Activated CD4-positive, alpha-beta T cell treated with anti-CD3 and anti-CD28 coated beads, Interleukin-2, amount 50 U/mL, for 48 hours (primary cell): Measurements from ENCODE around the gene ETAA1.

Source experiments
- DNase-seq, 2 experiments: peaks; one replicate each; pipeline ENCODE4 v3.0.0-alpha.2; 2020

The ETAA1 gene

DNA sequence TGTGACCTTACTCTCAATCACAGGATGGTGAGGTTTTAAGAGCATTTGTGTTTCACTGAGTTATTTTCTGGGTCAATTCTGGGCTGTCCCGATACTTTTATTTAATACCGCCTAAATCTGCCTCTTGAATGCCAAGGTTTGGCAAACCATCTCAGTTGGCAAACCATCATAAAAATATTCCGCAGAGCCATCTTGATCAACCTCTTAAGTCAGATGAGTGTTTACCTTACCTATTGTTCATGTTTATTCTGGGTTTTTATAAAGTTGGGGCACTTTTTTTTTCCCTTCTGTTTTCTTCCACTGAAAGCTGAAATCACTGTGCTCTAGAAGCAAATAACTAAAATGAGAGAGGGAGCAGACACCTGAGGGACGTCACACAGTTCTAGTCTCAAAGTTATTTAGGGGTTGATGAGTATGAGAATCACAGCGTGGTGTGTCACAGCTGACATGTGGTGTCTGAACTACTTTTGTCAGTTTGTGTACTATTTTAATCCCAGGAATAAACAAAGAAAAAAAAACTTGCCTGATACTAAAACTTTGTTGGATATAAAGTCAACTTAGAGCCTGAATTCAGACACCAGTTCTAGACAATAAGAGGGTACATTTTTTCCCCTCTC is 48.6 kb downstream of the ETAA1 start:
- DNase-seq, result no peak

DNA sequence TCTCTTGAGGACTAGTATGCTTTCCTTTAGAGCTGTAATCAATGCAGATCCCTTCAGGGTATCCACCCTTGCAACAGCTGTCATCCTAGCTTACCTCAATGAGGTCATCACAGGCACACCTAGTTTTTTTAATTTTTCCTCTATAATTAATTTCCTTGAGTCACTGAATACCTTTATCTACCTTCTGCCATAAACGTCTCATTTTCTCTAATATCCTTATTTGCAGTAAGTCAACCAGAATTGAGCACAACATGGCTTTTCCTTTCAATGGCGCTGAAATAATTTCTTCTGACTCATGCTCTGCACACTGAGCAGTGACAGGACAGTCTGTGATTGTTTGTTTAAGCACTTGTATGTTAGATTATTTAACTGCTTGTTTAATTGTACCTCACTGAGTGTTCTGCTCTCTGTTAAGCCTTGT is 49.4 kb downstream of the ETAA1 start:
- DNase-seq, result no peak

DNA sequence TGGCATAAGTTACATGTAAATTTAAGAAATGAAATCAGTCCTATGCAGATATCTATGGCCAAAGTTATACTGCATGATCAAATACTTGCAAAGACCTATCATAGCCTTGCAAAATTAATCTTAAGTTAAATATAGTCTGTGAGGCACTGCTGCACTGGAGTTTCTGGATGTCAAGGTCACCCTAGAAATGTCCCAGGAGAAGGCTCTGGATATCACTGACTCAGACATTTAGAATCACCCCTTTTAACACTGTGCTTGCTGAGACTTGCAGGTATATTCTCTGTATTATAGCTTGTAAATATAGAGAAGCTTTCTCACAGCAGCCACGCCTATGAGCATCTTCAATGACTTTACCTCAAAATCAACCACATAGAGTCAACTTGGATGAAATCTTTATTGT is 51.5 kb downstream of the ETAA1 start:
- DNase-seq, result no peak

DNA sequence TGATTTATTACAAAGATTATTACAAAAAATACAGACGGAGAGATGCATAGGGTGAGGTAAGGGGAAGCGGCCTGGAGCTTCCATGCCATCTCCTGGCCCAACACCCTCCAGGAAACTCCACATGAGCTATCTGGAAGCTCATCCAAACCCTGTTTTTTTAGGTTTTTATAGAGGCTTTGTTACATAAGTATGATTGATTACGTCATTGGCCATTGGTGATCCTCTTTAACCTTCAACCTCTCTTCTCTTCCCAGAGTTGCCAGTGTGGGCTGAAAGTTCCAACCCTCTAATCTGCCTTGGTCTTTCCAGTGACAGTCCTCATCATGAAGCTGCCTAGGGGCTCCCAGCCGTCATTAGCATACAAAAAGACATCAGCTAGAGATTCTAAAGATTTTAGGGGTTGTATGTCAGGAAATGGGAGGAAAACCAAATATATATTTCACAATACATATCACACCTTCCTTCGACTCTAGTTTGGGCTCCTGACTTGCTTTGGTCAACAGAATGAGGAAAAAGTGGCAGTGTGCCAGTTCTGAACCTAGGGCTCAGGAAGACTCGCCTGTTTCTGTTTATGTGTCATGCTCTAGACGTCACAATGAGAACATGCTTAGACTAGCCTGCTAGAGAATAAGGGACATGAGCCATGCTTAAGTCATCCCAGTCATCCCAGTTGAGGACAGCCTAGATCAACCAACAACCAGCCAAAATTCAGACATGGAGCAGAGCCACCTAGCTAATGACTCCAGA is 54.1 kb downstream of the ETAA1 start:
- no peak for DNase-seq

DNA sequence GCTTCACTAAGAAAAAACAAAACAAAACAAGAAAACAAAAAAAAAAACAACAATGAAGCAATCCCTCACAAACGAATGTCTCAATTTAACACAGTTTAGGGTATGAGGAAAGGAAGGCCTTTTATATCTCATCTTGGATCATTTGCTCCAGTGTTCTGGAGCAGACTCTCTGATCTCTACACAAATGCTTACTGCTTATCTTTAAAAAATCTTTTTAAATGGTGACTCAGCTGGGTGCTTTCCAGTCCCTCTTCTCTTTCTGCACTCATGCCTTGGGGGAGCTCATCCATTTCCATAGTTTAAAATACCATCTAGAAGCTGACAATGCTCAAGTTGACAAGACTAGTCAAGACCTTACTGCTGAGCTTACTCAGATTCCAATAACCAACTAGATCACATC is 56.2 kb downstream of the ETAA1 start:
- no peak for DNase-seq

DNA sequence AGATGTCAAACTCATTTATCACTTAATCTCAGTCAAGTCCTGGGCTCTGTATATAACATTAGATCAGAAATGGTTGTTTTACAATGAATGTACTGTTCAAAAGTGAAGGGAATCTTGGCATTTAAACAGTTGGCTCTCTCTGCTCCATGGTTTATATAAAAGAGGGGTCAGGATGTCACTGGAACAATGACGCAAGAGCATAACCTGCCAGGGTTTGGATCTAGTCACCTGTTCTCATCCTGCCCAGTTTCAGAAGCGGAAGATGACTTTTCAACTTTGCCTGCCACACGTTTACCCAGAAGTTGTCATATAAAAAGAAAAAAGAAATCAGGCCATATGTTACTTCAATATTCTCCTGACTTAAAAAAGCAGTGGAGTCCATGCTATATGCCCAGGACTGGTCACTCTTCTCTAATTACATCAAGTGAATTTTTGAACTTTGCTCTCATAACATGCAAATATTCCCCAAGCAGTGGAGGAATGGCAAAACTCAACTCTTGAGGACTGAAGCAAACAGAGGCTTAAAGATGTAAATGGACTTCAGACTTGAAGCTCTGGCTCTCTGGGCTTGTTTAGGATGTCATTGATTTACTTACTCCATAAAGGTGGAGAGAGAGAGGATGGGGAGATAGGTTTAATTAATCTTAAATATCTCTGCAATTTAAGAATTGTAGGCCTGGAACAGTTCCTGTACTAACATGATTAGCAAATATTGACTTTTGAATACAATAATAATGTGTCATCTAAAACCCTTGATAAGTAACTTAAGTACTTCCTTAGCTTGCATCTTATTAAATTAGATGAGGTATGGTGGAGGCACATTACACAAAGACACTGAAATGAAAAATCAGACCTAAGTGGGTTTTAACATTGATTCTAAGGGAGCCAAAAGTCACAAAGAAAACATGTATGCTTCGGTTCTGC is 58.3 kb downstream of the ETAA1 start:
- DNase-seq, result no peak

DNA sequence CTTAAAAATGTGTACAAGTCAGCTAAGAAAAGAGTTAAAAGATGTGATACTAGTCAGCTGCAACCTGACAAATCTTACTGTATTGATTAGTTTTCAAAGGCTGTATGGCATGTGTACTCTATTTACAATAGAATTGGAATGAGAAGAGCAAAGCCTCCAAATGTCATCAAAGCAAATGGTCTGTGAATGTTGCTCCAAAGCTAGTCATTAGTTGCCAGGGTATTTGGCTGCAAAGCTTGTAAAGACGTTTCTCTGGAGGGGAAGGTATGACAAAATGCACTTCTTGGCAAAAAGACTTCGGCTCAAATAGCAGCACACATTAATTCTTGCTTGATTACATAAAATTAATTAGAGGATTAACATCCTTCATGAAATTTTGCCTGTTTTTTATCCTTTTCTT is 59.3 kb downstream of the ETAA1 start:
- DNase-seq, result no peak

DNA sequence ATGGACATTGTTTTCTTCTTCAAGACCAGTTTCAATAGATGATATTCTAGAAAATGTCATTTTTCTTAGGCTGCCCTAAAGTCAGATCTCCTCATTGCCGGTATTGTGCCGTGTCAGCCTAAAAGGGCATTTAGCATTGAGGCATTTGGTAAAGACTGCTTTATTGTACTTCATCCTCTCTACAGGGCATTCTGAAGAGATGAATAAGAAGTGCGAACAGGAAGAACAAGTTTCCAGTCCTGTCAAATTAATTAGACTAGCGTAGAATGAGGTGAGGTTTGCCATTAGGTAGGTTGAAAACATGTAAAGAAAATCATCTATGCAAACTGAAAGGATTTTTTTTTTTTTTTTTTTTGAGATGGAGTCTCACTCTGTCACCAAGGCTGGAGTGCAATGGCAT is 60.6 kb downstream of the ETAA1 start:
- DNase-seq, result no peak

DNA sequence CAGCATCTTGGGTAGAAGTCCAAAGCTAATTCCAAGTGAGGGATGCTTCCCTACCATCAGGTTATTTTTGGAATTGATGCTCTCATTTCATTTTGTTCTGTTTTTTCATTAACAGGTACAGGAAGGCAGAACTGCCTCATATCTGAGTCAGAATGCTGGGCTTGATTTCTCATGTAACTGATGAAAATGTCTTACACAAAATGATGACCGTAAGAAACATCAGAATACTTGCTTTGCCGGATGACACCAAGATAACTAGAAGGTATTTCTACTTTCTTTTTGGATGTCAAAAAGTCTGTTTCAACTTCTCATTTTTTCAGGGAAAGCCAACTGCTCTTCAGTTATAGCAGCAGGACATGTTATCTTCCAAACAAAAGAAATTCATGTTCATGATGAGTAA is 62.6 kb downstream of the ETAA1 start:
- no peak for DNase-seq
